Lower leg skin (tissue), 4 donors: Measurements from ENCODE around the gene BMP7. TPM values are rescaled to one million over a fixed set of nuclear protein-coding genes. Genes with fewer than 3 reads are reported as not detected.

ENCODE experiments used
- DNase-seq, 2 donors: peaks; one replicate each; pipeline ENCODE4 v3.0.0-alpha.2; 2019; ENCODE audit warnings: low spot score in 2 of 2
- H3K4me3 ChIP-seq: fragments of 200-600 bp; sonication (generic); 2 replicates; pipeline ENCODE4 v1.5.1; 2017; ENCODE audit warnings: mild to moderate bottlenecking, low read depth; ENCODE audit not compliant: poor library complexity, severe bottlenecking
- CTCF ChIP-seq, 3 donors: fragments of 450-650 bp; IDR thresholded peaks; one replicate each; pipeline ENCODE4 v1.5.1; 2016; ENCODE audit warnings: antibody characterized with exemption in 3 of 3, mild to moderate bottlenecking in 3 of 3, moderate library complexity in 2 of 3
- POLR2A ChIP-seq, 2 donors: fragments of 450-650 bp; IDR thresholded peaks; one replicate each; pipeline ENCODE4 v1.6.1; 2016 to 2017; ENCODE audit warnings: antibody characterized with exemption in 2 of 2, mild to moderate bottlenecking in 1 of 2, moderate library complexity in 1 of 2
- WGBS, 2 donors: methylation state at CpG; one replicate each; pipeline ENCODE4 v1.1.5; 2018; 5-methylcytosine and 5-hydroxymethylcytosine counted together
- intact Hi-C: fragments of 100-400 bp; cut with DNase I; formaldehyde crosslinking; loops from one replicate; pipeline ENCODE4 v1.15.0; 2023; ENCODE audit warnings: low total_unique reads
- total RNA-seq, 4 donors: library from RNA; depleted of rRNA; stranded (reverse); fragments of >200 nt; gene quantifications; one replicate each; pipeline ENCODE4 v1.1.0, GENCODE V29; 2016

BMP7 gene
- total RNA-seq, 4 donors from 2014 or later, result 40.5 to 66.3 (median 46.8) TPM

- no peak for TF ChIP-seq CTCF (IDR thresholded peaks at IDR 0.05)
- TF ChIP-seq POLR2A (IDR thresholded peaks at IDR 0.05), result no peak
- 94 to 97% methylated on average over 5 of the region's 5 CpGs for WGBS, 2 donors
- intact Hi-C loops, result no loop called here
Observed at GRCh38 chr20:57218489-57218888, 48.0 kb downstream of the BMP7 start.

GRCh38 chr20:57217802-57218201, 48.6 kb downstream of the BMP7 start:
- no peak overlapping the region for H3K4me3 ChIP-seq
- intact Hi-C loops, result no loop called here
- WGBS, 2 donors, result 75 to 83% methylated on average over 9 of the region's 9 CpGs
- no peak for DNase-seq
- TF ChIP-seq POLR2A (IDR thresholded peaks at IDR 0.05), result no peak
- no peak for TF ChIP-seq CTCF (IDR thresholded peaks at IDR 0.05)

More at GRCh38 chr20:57218489-57218888, 48.0 kb downstream of the BMP7 start:
- DNase-seq, result no peak
- H3K4me3 ChIP-seq, result no peak overlapping the region

GRCh38 chr20:57216669-57217068, 49.8 kb downstream of the BMP7 start:
- TF ChIP-seq POLR2A (IDR thresholded peaks at IDR 0.05) (no peak), CTCF (IDR thresholded peaks at IDR 0.05) (no peak)
- no peak overlapping the region for H3K4me3 ChIP-seq
- no peak for DNase-seq
- WGBS, 2 donors, result 68 to 84% methylated on average over 9 of the region's 9 CpGs
- intact Hi-C loops, result no loop called here

- intact Hi-C loops, result no loop called here
- no peak for DNase-seq
- TF ChIP-seq POLR2A (IDR thresholded peaks at IDR 0.05), result no peak
- TF ChIP-seq CTCF (IDR thresholded peaks at IDR 0.05), result no peak
- WGBS, 2 donors, result 89 to 90% methylated on average over 10 of the region's 10 CpGs
- no peak overlapping the region for H3K4me3 ChIP-seq
Observed at GRCh38 chr20:57215826-57216471, 50.5 kb downstream of the BMP7 start.

GRCh38 chr20:57215426-57215825, 51.0 kb downstream of the BMP7 start:
- intact Hi-C loops, result no loop called here
- H3K4me3 ChIP-seq, result no peak overlapping the region
- WGBS, 2 donors, result 89 to 92% methylated on average over 6 of the region's 6 CpGs
- TF ChIP-seq POLR2A (IDR thresholded peaks at IDR 0.05), result no peak
- TF ChIP-seq CTCF (IDR thresholded peaks at IDR 0.05), result no peak
- DNase-seq, result no peak

- 92 to 95% methylated on average over 2 of the region's 2 CpGs for WGBS, 2 donors
- intact Hi-C loops, result no loop called here
- TF ChIP-seq POLR2A (IDR thresholded peaks at IDR 0.05) (no peak), CTCF (IDR thresholded peaks at IDR 0.05) (no peak)
- DNase-seq, result no peak
- H3K4me3 ChIP-seq, result no peak overlapping the region
Observed at GRCh38 chr20:57214948-57215347, 51.5 kb downstream of the BMP7 start.
